GM10847 (cell line): ENCODE measurements around the gene GRAP2.

Source experiments
- POLR2A ChIP-seq: IDR thresholded peaks from 2 replicates; pipeline ENCODE4 v1.6.1; 2011; ENCODE audit not compliant: insufficient read length; ENCODE audit errors: extremely low read depth

Gene GRAP2

GRCh38 chr22:39916496-39916895, 15.6 kb downstream of the GRAP2 start:
- no peak for TF ChIP-seq POLR2A

DNA sequence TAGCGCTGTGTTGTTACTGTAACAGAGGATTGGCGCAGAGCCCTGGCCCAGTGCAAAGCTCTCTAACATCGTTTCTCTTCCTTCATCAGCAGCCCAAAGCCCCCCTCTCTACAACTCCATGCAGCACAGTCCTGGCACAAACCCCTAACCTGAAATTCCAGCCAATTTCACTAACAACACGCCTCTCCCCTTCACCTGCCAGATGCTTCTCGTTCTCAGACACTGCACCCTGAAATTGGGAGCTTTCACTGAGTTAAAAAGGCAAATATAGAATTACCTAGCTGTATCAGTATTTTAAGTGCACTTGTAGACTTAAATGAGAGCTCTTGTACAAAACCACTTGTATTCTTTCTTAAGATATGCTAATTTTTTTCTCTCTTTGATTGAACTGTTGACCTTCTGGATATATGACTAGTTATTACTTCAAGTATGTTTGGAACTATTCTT, 16.3 kb downstream of the GRAP2 start:
- TF ChIP-seq POLR2A = no peak

GRCh38 chr22:39917776-39918495, 17.1 kb downstream of the GRAP2 start:
- no peak for TF ChIP-seq POLR2A

GRCh38 chr22:39920134-39920743, 19.4 kb downstream of the GRAP2 start:
- no peak for TF ChIP-seq POLR2A

- TF ChIP-seq POLR2A = no peak
These were observed 22.8 kb downstream of the GRAP2 start for GRCh38 chr22:39923696-39924095.

DNA sequence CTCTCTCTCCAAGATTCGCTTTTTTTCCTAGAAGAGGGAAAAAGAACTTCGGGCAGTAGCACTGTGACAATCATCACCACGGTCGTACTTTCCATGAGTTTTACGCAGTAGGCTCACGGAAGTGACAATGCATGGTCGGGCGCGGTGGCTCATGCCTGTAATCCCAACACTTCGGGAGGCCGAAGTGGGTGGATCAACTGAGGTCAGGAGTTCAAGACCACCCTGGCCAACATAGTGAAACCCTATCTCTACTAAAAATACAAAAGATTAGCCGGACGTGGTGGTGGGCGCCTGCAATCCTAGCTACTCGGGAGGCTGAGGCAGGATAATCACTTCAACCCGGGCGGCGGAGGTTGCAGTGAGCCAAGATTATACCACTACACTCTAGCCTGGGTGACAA, 23.4 kb downstream of the GRAP2 start:
- TF ChIP-seq POLR2A = no peak

DNA sequence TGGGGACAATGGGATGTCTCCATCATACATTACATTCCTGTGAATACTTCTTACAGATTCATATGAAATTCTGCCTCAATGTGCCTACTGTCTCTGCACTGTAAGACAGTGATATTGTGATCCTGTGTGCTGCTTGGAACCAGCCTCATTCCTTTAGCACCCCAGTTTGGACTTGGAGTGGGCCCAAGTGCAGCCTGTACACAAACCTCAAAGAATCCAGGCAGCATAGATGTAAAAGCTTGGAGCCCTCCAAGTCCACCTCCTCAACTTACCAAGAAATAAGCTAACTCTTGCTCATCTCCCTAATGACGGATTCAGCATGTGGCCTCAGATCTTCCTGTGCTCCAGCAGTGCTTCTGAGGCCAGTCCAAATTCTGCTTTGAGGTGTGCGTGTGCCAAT, 24.4 kb downstream of the GRAP2 start:
- no peak for TF ChIP-seq POLR2A

GRCh38 chr22:39925909-39926679, 25.2 kb downstream of the GRAP2 start:
- no peak for TF ChIP-seq POLR2A

DNA sequence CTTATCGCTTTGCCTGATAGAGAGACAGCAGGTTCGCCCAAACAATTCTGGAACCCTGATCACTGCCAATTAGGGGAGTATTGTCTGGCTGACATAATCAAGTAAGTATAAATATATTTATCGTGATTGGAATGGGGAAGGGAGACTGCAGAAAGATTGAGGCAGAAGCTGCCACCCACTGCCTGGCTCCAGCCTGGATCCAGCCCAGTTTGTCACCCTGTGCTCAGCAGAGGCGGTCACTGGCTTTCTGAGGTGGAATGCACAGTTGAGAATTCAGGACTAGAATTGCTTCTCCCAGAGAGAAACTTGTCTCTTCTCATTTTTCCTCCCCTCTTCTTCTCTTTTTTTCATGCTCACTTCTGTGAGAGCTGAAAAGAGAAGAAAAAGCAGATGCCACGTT, 25.9 kb downstream of the GRAP2 start:
- no peak for TF ChIP-seq POLR2A

GRCh38 chr22:39927544-39927943, 26.7 kb downstream of the GRAP2 start:
- TF ChIP-seq POLR2A = no peak

- TF ChIP-seq POLR2A = no peak
These were observed 27.9 kb downstream of the GRAP2 start for GRCh38 chr22:39928536-39929520.

GRCh38 chr22:39931251-39931650, 30.4 kb downstream of the GRAP2 start:
- TF ChIP-seq POLR2A = no peak

DNA sequence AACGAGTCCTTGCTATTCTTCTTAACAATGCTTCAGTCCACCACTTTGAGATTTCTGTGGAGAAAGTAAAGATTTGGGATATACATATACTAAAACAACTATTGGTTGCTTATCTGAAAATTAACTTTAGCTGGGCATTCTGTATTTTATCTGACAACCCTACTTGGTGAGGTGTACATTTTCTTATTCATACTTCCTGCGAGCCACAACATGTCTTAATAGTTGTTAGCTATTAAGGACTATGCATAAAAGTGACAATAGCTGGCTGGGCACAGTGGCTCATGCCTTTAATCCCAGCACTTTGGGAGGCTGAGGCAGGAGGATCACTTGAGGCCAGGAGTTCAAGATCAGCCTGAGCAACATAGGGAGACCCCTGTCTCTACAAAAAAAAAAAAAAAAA, 31.3 kb downstream of the GRAP2 start:
- TF ChIP-seq POLR2A = no peak

- no peak for TF ChIP-seq POLR2A
These were observed 32.2 kb downstream of the GRAP2 start for GRCh38 chr22:39932918-39933649.

DNA sequence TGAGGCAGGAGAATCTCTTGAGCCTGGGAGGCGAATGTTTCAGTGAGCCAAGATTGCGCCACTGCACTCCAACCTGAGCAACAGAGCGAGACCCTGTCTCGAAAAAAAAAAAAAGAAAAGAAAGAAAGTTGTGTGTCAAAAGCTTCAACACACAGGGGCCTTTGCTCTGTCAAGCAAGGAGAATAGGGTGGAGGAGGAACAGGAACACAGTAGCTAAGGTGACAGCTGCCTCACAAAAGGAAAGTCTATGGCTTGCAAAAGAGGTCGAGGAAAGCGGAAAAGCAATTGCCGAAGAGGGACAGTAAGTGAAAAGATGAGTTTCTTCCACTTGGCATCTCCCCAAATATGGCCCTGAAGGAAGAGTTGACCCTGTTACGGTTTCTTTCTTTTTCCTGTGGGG, 32.9 kb downstream of the GRAP2 start:
- no peak for TF ChIP-seq POLR2A

- TF ChIP-seq POLR2A = no peak
These were observed 34.2 kb downstream of the GRAP2 start for GRCh38 chr22:39935116-39935515.
